Neural progenitor cell (in vitro differentiated cells): ENCODE measurements around the gene HOXC9. TPM values are rescaled to one million over a fixed set of nuclear protein-coding genes. Genes with fewer than 3 reads are reported as not detected.

Source experiments
- DNase-seq: peaks from one replicate; pipeline ENCODE4 v3.0.0-alpha.2; 2016; ENCODE audit warnings: low spot score
- H2AFZ ChIP-seq: fragments of 200-600 bp; sonication (generic); replicated peaks from 2 replicates; pipeline ENCODE4 v1.6.1; 2016; ENCODE audit warnings: antibody characterized with exemption
- H3F3A ChIP-seq: fragments of 200-600 bp; sonication (generic); 2 replicates; pipeline ENCODE4 v1.6.1; 2016; ENCODE audit warnings: antibody characterized with exemption, low read depth
- H3K27ac ChIP-seq: fragments of 200-600 bp; sonication (generic); 2 replicates; pipeline ENCODE4 v1.5.1; 2016; ENCODE audit warnings: mild to moderate bottlenecking
- H3K27me3 ChIP-seq: fragments of 200-600 bp; sonication (generic); 2 replicates; pipeline ENCODE4 v1.6.1; 2016; ENCODE audit warnings: mild to moderate bottlenecking, moderate library complexity
- H3K36me3 ChIP-seq: fragments of 200-600 bp; sonication (generic); 2 replicates; pipeline ENCODE4 v1.5.1; 2016
- H3K4me1 ChIP-seq: fragments of 200-600 bp; sonication (generic); 2 replicates; pipeline ENCODE4 v1.6.1; 2016; ENCODE audit warnings: mixed run types
- H3K4me2 ChIP-seq: fragments of 200-600 bp; sonication (generic); 2 replicates; pipeline ENCODE4 v1.6.1; 2016
- H3K4me3 ChIP-seq: fragments of 200-600 bp; sonication (generic); 2 replicates; pipeline ENCODE4 v1.5.1; 2016
- H3K79me2 ChIP-seq: fragments of 200-600 bp; sonication (generic); 2 replicates; pipeline ENCODE4 v1.6.1; 2016; ENCODE audit warnings: low read depth
- H3K9ac ChIP-seq: fragments of 200-600 bp; sonication (generic); 2 replicates; pipeline ENCODE4 v1.6.1; 2016
- H3K9me3 ChIP-seq: fragments of 200-600 bp; sonication (generic); 2 replicates; pipeline ENCODE4 v1.5.1; 2016; ENCODE audit warnings: low read depth
- H4K20me1 ChIP-seq: fragments of 200-600 bp; sonication (generic); 2 replicates; pipeline ENCODE4 v1.6.1; 2016; ENCODE audit warnings: low read depth
- H3K27ac Mint-ChIP-seq: 3 replicates; pipeline ENCODE4 v1.8.0; 2021; ENCODE audit warnings: mixed read lengths
- H3K27me3 Mint-ChIP-seq: 2 replicates; pipeline ENCODE4 v1.8.0; 2022; ENCODE audit warnings: low read depth, mild to moderate bottlenecking, inconsistent platforms, moderate library complexity, mixed read lengths; ENCODE audit not compliant: insufficient read depth
- H3K36me3 Mint-ChIP-seq: 3 replicates; pipeline ENCODE4 v1.8.0; 2021; ENCODE audit warnings: mixed read lengths
- H3K4me1 Mint-ChIP-seq: 3 replicates; pipeline ENCODE4 v1.8.0; 2021; ENCODE audit warnings: mixed read lengths
- H3K4me3 Mint-ChIP-seq: 3 replicates; pipeline ENCODE4 v1.8.0; 2021; ENCODE audit warnings: mild to moderate bottlenecking, moderate library complexity, mixed read lengths
- H3K9me3 Mint-ChIP-seq: 3 replicates; pipeline ENCODE4 v1.8.0; 2020; ENCODE audit warnings: mixed read lengths
- EZH2 ChIP-seq: fragments of 200-600 bp; sonication (generic); IDR thresholded peaks from 2 replicates; pipeline ENCODE4 v1.6.1; 2017; ENCODE audit warnings: antibody characterized with exemption, mild to moderate bottlenecking, moderate library complexity
- EZH2phosphoT487 ChIP-seq: fragments of 200-600 bp; sonication (generic); IDR thresholded peaks from 2 replicates; pipeline ENCODE4 v1.6.1; 2017; ENCODE audit warnings: antibody characterized with exemption
- total RNA-seq: library from RNA; depleted of rRNA; stranded (reverse); fragments of >200 nt; gene quantifications from 2 replicates; pipeline ENCODE4 v1.2.3, GENCODE V29; 2015; ENCODE audit warnings: low replicate concordance
- TF ChIP-seq, protein P1 (sequence below): fragments of 200-600 bp; sonication (generic); IDR thresholded peaks from 2 replicates; pipeline ENCODE4 v1.5.1; 2017; ENCODE audit warnings: antibody characterized with exemption, mild to moderate bottlenecking

HOXC9 gene
- total RNA-seq, 1 donor from 2014 or later, result not detected

GRCh38 chr12:54031480-54031879, 31.5 kb downstream of the HOXC9 start:
- Histone ChIP-seq H4K20me1 (peaks cover 87% of the 10 kb centered on the region), H3K4me3 (no peak overlapping the region), H3K9ac (no peak overlapping the region), H3F3A (no peaks in the 10 kb centered on the region), H3K27ac (no peak overlapping the region), H3K79me2 (no peaks in the 10 kb centered on the region), H3K4me1 (no peaks in the 10 kb centered on the region), H2AFZ (no peak overlapping the region), H3K4me2 (no peak overlapping the region), H3K27me3 (peaks cover 100% of the 10 kb centered on the region), H3K9me3 (no peaks in the 10 kb centered on the region), H3K36me3 (no peaks in the 10 kb centered on the region)
- no peaks in the 10 kb centered on the region for H3K4me1 Mint-ChIP-seq
- H3K9me3 Mint-ChIP-seq, result peaks cover 13% of the 10 kb centered on the region
- no peaks in the 10 kb centered on the region for H3K36me3 Mint-ChIP-seq
- H3K27me3 Mint-ChIP-seq, result peaks cover 88% of the 10 kb centered on the region
- H3K27ac Mint-ChIP-seq, result no peak overlapping the region
- no peak overlapping the region for H3K4me3 Mint-ChIP-seq
- DNase-seq, result no peak
- TF ChIP-seq EZH2, result no peak
- TF ChIP-seq, protein P1, sequence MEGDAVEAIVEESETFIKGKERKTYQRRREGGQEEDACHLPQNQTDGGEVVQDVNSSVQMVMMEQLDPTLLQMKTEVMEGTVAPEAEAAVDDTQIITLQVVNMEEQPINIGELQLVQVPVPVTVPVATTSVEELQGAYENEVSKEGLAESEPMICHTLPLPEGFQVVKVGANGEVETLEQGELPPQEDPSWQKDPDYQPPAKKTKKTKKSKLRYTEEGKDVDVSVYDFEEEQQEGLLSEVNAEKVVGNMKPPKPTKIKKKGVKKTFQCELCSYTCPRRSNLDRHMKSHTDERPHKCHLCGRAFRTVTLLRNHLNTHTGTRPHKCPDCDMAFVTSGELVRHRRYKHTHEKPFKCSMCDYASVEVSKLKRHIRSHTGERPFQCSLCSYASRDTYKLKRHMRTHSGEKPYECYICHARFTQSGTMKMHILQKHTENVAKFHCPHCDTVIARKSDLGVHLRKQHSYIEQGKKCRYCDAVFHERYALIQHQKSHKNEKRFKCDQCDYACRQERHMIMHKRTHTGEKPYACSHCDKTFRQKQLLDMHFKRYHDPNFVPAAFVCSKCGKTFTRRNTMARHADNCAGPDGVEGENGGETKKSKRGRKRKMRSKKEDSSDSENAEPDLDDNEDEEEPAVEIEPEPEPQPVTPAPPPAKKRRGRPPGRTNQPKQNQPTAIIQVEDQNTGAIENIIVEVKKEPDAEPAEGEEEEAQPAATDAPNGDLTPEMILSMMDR, result no peak
- TF ChIP-seq EZH2phosphoT487, result no peak

DNA sequence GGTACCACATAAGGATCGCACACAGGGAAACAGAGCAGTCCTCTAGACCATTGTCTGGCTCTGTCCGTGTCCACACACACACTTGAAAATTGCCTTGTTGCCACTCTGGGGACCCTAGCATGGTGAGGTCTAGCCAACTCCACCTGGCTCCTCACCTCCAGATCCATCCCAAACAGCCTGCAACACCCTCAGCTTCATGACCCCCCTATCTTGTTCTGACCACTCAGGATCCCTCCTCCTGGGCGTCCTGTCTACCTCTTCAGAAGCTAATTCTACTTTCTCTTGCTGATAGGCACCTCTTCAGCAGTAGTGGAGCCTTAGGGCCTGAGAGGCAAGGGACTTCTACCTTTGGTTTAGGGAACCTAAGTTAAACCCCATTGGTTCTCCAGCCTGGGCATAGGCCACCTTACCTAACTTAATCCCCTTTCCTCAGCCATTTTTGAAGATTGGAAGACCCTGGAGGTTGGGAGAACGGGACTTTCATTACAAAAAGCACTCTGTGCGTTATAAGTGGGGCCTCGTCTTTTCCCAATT, 32.2 kb downstream of the HOXC9 start:
- TF ChIP-seq, protein P1, result no peak
- TF ChIP-seq EZH2 (no peak), EZH2phosphoT487 (no peak)
- peaks cover 13% of the 10 kb centered on the region for H3K9me3 Mint-ChIP-seq

GRCh38 chr12:54032627-54033100, 32.7 kb downstream of the HOXC9 start, which contains the start of gene HOXC5:
Gene HOXC5 (plus strand): TSS chr12:54033050. CDS start chr12:54033123, 73 bp downstream.
- TF ChIP-seq EZH2phosphoT487, result no peak
- TF ChIP-seq EZH2, result no peak
- TF ChIP-seq, protein P1, result peak; percentile 96
- Mint-ChIP-seq H3K9me3 (peaks cover 13% of the 10 kb centered on the region), H3K27ac (no peak within 1 kb of the TSS), H3K27me3 (peaks cover 86% of the 10 kb centered on the region), H3K36me3 (no peaks in the 10 kb centered on the region), H3K4me1 (no peaks in the 10 kb centered on the region), H3K4me3 (no peak within 1 kb of the TSS)
- H3K36me3 ChIP-seq, result no peaks in the 10 kb centered on the region
- no peaks in the 10 kb centered on the region for H3K79me2 ChIP-seq
- no peaks in the 10 kb centered on the region for H3K4me1 ChIP-seq
- no peak within 1 kb of the TSS for H3K27ac ChIP-seq
- no peaks in the 10 kb centered on the region for H3F3A ChIP-seq
- peak; percentile 85 for DNase-seq
- peaks cover 100% of the 10 kb centered on the region for H3K27me3 ChIP-seq
- peaks cover 79% of the 10 kb centered on the region for H4K20me1 ChIP-seq
- H3K9me3 ChIP-seq, result no peaks in the 10 kb centered on the region
- no peak within 1 kb of the TSS for H3K4me3 ChIP-seq
- peak within 1 kb of the TSS; percentile 4 for H3K4me2 ChIP-seq
- no peak within 1 kb of the TSS for H2AFZ ChIP-seq
- no peak within 1 kb of the TSS for H3K9ac ChIP-seq

More for the DNA sequence above, 32.2 kb downstream of the HOXC9 start:
- H3K4me3 Mint-ChIP-seq, result no peak overlapping the region
- H3F3A ChIP-seq, result no peaks in the 10 kb centered on the region
- H3K27me3 Mint-ChIP-seq, result peaks cover 86% of the 10 kb centered on the region
- H3K36me3 Mint-ChIP-seq, result no peaks in the 10 kb centered on the region
- no peak overlapping the region for H2AFZ ChIP-seq
- no peak for DNase-seq
- peaks cover 83% of the 10 kb centered on the region for H4K20me1 ChIP-seq
- H3K27ac Mint-ChIP-seq, result no peak overlapping the region
- no peak overlapping the region for H3K9ac ChIP-seq
- H3K27me3 ChIP-seq, result peaks cover 100% of the 10 kb centered on the region
- no peaks in the 10 kb centered on the region for H3K79me2 ChIP-seq
- H3K27ac ChIP-seq, result no peak overlapping the region
- H3K9me3 ChIP-seq, result no peaks in the 10 kb centered on the region
- no peaks in the 10 kb centered on the region for H3K36me3 ChIP-seq
- H3K4me3 ChIP-seq, result no peak overlapping the region
- H3K4me1 Mint-ChIP-seq, result no peaks in the 10 kb centered on the region
- no peak overlapping the region for H3K4me2 ChIP-seq
- H3K4me1 ChIP-seq, result no peaks in the 10 kb centered on the region
